Keratinocyte (primary cell): ENCODE data around the gene PIGU. TPM values are rescaled to one million over a fixed set of nuclear protein-coding genes. Genes with fewer than 3 reads are reported as not detected.
"Not testable (repeated sequence)": the region's sequence is repeated elsewhere in the genome, so short reads cannot be mapped to it uniquely, and the experiment has no call there.

ENCODE experiments used
- DNase-seq: peaks from one replicate; pipeline ENCODE4 v3.0.0-alpha.2; 2011; ENCODE audit warnings: low read depth, missing footprints, low spot score
- FAIRE-seq: peaks from 2 replicates; lab custom pipeline; 2011; peaks lifted over from hg19 to GRCh38; lab: Jason Lieb, UNC
- H2AFZ ChIP-seq: 2 replicates; pipeline ENCODE4 v1.6.0; 2012; ENCODE audit warnings: low read length, control low read depth, inconsistent platforms; ENCODE audit not compliant: control insufficient read depth
- H3K27ac ChIP-seq: 2 replicates; pipeline ENCODE4 v1.5.1; 2011; ENCODE audit warnings: low read length; ENCODE audit not compliant: control insufficient read depth, insufficient read depth
- H3K27me3 ChIP-seq: 3 replicates; pipeline ENCODE4 v1.6.0; 2011; ENCODE audit warnings: low read length; ENCODE audit not compliant: control insufficient read depth, insufficient read depth; ENCODE audit errors: extremely low read depth
- H3K36me3 ChIP-seq, 2 experiments: 2 replicates in 1 of 2; 3 replicates in 1 of 2; pipeline ENCODE4 v1.5.1; 2011; ENCODE audit warnings: low read length in 2 of 2, mild to moderate bottlenecking in 1 of 2; ENCODE audit not compliant: control insufficient read depth in 2 of 2, insufficient read depth in 2 of 2; ENCODE audit errors: extremely low read depth in 1 of 2
- H3K4me1 ChIP-seq: 3 replicates; pipeline ENCODE4 v1.5.1; 2011; ENCODE audit warnings: low read length; ENCODE audit not compliant: control insufficient read depth, insufficient read depth; ENCODE audit errors: extremely low read depth
- H3K4me2 ChIP-seq: 3 replicates; pipeline ENCODE4 v1.6.0; 2011; ENCODE audit warnings: low read depth, low read length; ENCODE audit not compliant: control insufficient read depth, insufficient read depth; ENCODE audit errors: extremely low read depth
- H3K4me3 ChIP-seq, 3 experiments: fragments of 200-600 bp in 1 of 3; sonication (generic) in 1 of 3; 2 replicates in 2 of 3; 3 replicates in 1 of 3; pipeline ENCODE4 v1.5.1; 2011 to 2016; ENCODE audit warnings: low read length in 3 of 3, mild to moderate bottlenecking in 3 of 3, control low read depth in 2 of 3, inconsistent platforms in 1 of 3, low read depth in 1 of 3, mixed read lengths in 1 of 3, mixed run types in 1 of 3, moderate library complexity in 1 of 3; ENCODE audit not compliant: control insufficient read depth in 2 of 3, insufficient read depth in 2 of 3; ENCODE audit errors: extremely low read depth in 1 of 3
- H3K79me2 ChIP-seq: 2 replicates; pipeline ENCODE4 v1.6.0; 2012; ENCODE audit warnings: low read length; ENCODE audit not compliant: control insufficient read depth, insufficient read depth
- H3K9ac ChIP-seq: 3 replicates; pipeline ENCODE4 v1.6.0; 2011; ENCODE audit warnings: low read length; ENCODE audit not compliant: control insufficient read depth, insufficient read depth; ENCODE audit errors: extremely low read depth
- H3K9me1 ChIP-seq: 3 replicates; pipeline ENCODE4 v1.6.0; 2011; ENCODE audit warnings: low read length; ENCODE audit not compliant: control insufficient read depth, insufficient read depth; ENCODE audit errors: extremely low read depth
- H3K9me3 ChIP-seq: 2 replicates; pipeline ENCODE4 v1.5.1; 2012; ENCODE audit warnings: low read depth, low read length; ENCODE audit not compliant: control insufficient read depth
- H4K20me1 ChIP-seq: 3 replicates; pipeline ENCODE4 v1.6.0; 2011; ENCODE audit warnings: low read length; ENCODE audit not compliant: control insufficient read depth, insufficient read depth; ENCODE audit errors: extremely low read depth
- EZH2 ChIP-seq: IDR thresholded peaks from one replicate; pipeline ENCODE4 v1.6.1; 2012; ENCODE audit warnings: inconsistent platforms, mild to moderate bottlenecking, low read length, moderate library complexity
- dilution Hi-C: fragments of 300-500 bp; cut with MboI; formaldehyde crosslinking; loops from one replicate; pipeline ENCODE4 v1.7.0; 2020; ENCODE audit warnings: low sequenced_read_pairs; ENCODE audit not compliant: extremely low pct_ligation_motif_present
- polyA minus RNA-seq, 3 experiments: library from RNA; depleted of rRNA, polyadenylated mRNA; stranded (reverse); fragments of >200 nt; gene quantifications; 1 replicate in 1 of 3; 2 replicates in 1 of 3; 3 replicates in 1 of 3; pipeline ENCODE4 v1.2.3, GENCODE V29; 2011
- polyA plus RNA-seq, 5 experiments: library from polyadenylated mRNA; depleted of rRNA in 3 of 5; stranded (reverse) in 3 of 5; stranded (forward) in 1 of 5; unstranded in 1 of 5; fragments of >200 nt; gene quantifications; 1 replicate in 1 of 5; 2 replicates in 3 of 5; 3 replicates in 1 of 5; pipeline versions ENCODE4 v1.2.1 to v1.2.3, GENCODE V29; 2011 to 2012; ENCODE audit warnings: missing spikeins in 2 of 5, low read depth in 1 of 5, low replicate concordance in 1 of 5
- TF ChIP-seq, protein P1 (sequence below), 3 experiments: IDR thresholded peaks in 1 of 3; conservative IDR thresholded peaks in 1 of 3; optimal IDR thresholded peaks in 1 of 3; 2 replicates in 2 of 3; 3 replicates in 1 of 3; pipeline versions ENCODE3 to v1.5.1; 2011; ENCODE audit warnings: low read length in 3 of 3, mild to moderate bottlenecking in 3 of 3, moderate library complexity in 2 of 3, control low read depth in 1 of 3, inconsistent platforms in 1 of 3; ENCODE audit not compliant: insufficient read depth in 2 of 3; ENCODE audit errors: extremely low read depth in 1 of 3

The PIGU gene, protein sequence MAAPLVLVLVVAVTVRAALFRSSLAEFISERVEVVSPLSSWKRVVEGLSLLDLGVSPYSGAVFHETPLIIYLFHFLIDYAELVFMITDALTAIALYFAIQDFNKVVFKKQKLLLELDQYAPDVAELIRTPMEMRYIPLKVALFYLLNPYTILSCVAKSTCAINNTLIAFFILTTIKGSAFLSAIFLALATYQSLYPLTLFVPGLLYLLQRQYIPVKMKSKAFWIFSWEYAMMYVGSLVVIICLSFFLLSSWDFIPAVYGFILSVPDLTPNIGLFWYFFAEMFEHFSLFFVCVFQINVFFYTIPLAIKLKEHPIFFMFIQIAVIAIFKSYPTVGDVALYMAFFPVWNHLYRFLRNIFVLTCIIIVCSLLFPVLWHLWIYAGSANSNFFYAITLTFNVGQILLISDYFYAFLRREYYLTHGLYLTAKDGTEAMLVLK
- polyA plus RNA-seq: 33.6 to 48.0 TPM (median 39.0 TPM) in 3 replicates
- polyA plus RNA-seq (2011; ENCODE audit: low read depth): 5.7 TPM
- 18.5 and 39.1 TPM in 2 replicates for polyA plus RNA-seq (2011; cell fraction: cytosol; rRNA removed)
- polyA plus RNA-seq (2011; cell fraction: nucleus; rRNA removed): 59.2 and 66.1 TPM in 2 replicates
- 9.7 and 14.0 TPM in 2 replicates for polyA plus RNA-seq (2012; ENCODE audit: low replicate concordance)
- polyA minus RNA-seq: 20.9 to 35.4 TPM (median 33.6 TPM) in 3 replicates
- polyA minus RNA-seq (2011; cell fraction: cytosol; rRNA and poly(A)+ RNA removed): 13.0 TPM
- 19.5 and 31.1 TPM in 2 replicates for polyA minus RNA-seq (2011; cell fraction: nucleus; rRNA and poly(A)+ RNA removed)

DNA sequence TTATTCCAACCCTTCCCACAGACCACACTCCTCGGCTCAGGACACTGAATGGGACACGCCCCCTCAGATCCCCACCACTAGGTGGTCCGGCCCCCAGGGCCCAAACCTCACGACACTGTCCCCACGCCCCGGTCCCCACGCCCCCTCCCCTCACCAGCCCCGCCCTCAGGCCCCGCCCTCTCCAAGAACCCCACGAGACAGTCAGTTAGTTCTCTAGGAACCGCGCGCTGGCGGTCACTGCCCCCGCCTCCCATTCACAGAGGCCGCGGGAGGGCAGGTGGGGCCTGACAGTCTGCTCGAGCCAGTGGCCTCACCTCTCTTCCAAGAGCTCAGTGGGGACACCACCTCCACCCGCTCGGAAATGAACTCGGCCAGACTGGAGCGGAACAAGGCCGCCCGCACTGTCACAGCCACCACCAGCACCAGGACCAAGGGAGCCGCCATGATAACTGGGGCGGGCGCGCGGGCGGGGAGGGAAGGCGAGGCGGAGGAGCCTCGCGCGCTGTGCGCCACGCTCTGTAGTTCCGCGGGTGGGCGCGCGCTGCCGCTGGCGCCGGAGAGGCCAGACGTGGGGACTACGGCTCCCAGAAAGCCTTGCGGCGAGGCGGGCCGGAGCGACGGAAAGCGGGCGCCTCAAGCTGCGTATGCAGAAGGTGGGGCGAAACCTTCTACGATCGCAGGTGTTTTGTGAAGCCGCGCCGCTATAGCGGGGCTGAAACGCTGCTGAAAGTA, at the start of gene PIGU:
TSS of gene PIGU (minus strand) at position 451 of the 732 bp plus-strand sequence. CDS start at position 444, 7 bp downstream.
- Histone ChIP-seq H3K4me3 (peak within 1 kb of the TSS; percentile 65 to 95 (median 87)), H3K36me3 (no peaks in the 10 kb centered on the region), H2AFZ (peak within 1 kb of the TSS; percentile 99), H3K9ac (peak within 1 kb of the TSS; percentile 74), H3K9me3 (no peaks in the 10 kb centered on the region), H3K9me1 (no peaks in the 10 kb centered on the region), H4K20me1 (no peaks in the 10 kb centered on the region), H3K27ac (peak within 1 kb of the TSS; percentile 54), H3K4me1 (peaks cover 12% of the 10 kb centered on the region), H3K27me3 (no peaks in the 10 kb centered on the region), H3K4me2 (peak within 1 kb of the TSS; percentile 84), H3K79me2 (peaks cover 4% of the 10 kb centered on the region)
- FAIRE-seq (no peak), DNase-seq (peak; percentile 41)
- dilution Hi-C loops: no loop called here
- TF ChIP-seq EZH2: no peak
- TF ChIP-seq, protein P1, sequence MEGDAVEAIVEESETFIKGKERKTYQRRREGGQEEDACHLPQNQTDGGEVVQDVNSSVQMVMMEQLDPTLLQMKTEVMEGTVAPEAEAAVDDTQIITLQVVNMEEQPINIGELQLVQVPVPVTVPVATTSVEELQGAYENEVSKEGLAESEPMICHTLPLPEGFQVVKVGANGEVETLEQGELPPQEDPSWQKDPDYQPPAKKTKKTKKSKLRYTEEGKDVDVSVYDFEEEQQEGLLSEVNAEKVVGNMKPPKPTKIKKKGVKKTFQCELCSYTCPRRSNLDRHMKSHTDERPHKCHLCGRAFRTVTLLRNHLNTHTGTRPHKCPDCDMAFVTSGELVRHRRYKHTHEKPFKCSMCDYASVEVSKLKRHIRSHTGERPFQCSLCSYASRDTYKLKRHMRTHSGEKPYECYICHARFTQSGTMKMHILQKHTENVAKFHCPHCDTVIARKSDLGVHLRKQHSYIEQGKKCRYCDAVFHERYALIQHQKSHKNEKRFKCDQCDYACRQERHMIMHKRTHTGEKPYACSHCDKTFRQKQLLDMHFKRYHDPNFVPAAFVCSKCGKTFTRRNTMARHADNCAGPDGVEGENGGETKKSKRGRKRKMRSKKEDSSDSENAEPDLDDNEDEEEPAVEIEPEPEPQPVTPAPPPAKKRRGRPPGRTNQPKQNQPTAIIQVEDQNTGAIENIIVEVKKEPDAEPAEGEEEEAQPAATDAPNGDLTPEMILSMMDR (optimal IDR thresholded peaks at IDR 0.05 in 1 of 3, IDR thresholded peaks at IDR 0.05 in 1 of 3, conservative IDR thresholded peaks at IDR 0.05 in 1 of 3; ENCODE audit: extremely low read depth in 1 of 3, insufficient read depth in 2 of 3, low read length in 3 of 3): no peak

DNA sequence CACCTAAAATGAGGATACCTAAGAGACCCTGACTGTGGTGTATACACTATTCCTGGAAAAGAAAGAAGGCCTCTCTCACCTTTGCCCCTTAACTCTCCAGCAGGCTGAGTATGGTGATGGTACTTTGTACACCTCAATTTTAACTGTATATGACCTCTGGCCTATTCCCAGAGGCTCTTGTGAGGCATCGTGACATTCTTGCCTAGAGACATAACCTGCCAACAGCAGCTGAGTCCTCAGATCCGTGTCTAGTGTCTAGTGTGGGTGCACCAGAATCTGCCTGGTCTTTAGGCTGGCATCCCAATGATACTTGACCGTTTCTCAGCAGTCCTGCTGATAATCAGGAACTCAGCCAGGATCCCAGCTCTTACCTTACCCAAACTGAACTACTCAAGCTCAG, 47.3 kb upstream of the PIGU start:
- no peak overlapping the region for H3K4me3 ChIP-seq
- H3K27ac ChIP-seq: no peak overlapping the region
- no peak overlapping the region for H2AFZ ChIP-seq
- no peaks in the 10 kb centered on the region for H3K4me1 ChIP-seq
- no peak overlapping the region for H3K4me2 ChIP-seq
- H3K36me3 ChIP-seq: peaks cover 16 to 20% of the 10 kb centered on the region in 2 experiments
- dilution Hi-C loops: no loop called here
- H3K27me3 ChIP-seq: no peaks in the 10 kb centered on the region
- H3K9me1 ChIP-seq: no peaks in the 10 kb centered on the region
- H3K9me3 ChIP-seq: no peaks in the 10 kb centered on the region
- H4K20me1 ChIP-seq: no peaks in the 10 kb centered on the region
- no peak for DNase-seq
- TF ChIP-seq EZH2: no peak
- TF ChIP-seq, protein P1 (optimal IDR thresholded peaks at IDR 0.05 in 1 of 3, IDR thresholded peaks at IDR 0.05 in 1 of 3, conservative IDR thresholded peaks at IDR 0.05 in 1 of 3; ENCODE audit: extremely low read depth in 1 of 3, insufficient read depth in 2 of 3, low read length in 3 of 3): no peak
- H3K9ac ChIP-seq: no peak overlapping the region
- FAIRE-seq: no peak
- no peaks in the 10 kb centered on the region for H3K79me2 ChIP-seq

DNA sequence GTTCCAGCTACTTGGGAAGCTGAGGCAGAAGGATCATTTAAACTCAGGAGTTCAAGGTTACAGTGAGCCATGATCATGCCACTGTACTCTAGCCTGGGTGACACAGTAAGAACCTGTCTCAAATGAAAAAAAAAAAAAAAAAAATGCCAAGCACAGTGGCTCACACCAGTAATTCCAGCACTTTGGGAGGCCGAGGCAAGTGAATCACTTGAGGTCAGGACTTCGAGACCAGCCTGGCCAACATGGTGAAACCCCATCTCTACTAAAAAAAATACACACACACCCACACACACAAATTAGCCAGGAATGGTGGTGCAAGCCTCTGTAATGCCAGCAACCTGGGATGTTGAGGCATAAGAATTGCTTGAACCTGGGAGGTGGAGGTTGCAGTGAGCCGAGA, 45.7 kb upstream of the PIGU start:
- H3K36me3 ChIP-seq: peaks cover 14 to 29% of the 10 kb centered on the region in 2 experiments

More for the DNA sequence above, 45.7 kb upstream of the PIGU start:
- H3K9me1 ChIP-seq, H3K9me3 ChIP-seq, H3K4me1 ChIP-seq, FAIRE-seq, H3K27ac ChIP-seq, DNase-seq, H3K27me3 ChIP-seq, H3K4me3 ChIP-seq, H2AFZ ChIP-seq, H3K79me2 ChIP-seq, H4K20me1 ChIP-seq, H3K9ac ChIP-seq, dilution Hi-C loops, H3K4me2 ChIP-seq: not testable (repeated sequence)
